OCI-LY7 (cell line): ENCODE measurements around the gene TRIP6. TPM values are rescaled to one million over a fixed set of nuclear protein-coding genes. Genes with fewer than 3 reads are reported as not detected.
"Not testable (repeated sequence)": the region's sequence is repeated elsewhere in the genome, so short reads cannot be mapped to it uniquely, and the experiment has no call there.

Source experiments
- BruUV-seq: library from RNA; stranded (reverse); fragments of 400-500 nt; replicated peaks from 2 replicates; lab custom pipeline; 2021; lab: Mats Ljungman, UMichigan
- CTCF ChIA-PET: fragments of 300-600 bp; sonication (Branson Sonifier 250); formaldehyde crosslinking; loops from one replicate; lab custom pipeline; 2022; ENCODE audit warnings: antibody characterized with exemption; ENCODE audit not compliant: unreplicated experiment; lab: Charles Lee
- POLR2A ChIA-PET: fragments of 300-600 bp; sonication (Branson Sonifier 250); formaldehyde crosslinking; loops from one replicate; lab custom pipeline; 2022; ENCODE audit warnings: antibody characterized with exemption; lab: Charles Lee
- DNase-seq: peaks from one replicate; pipeline ENCODE4 v3.0.0-alpha.2; 2015; ENCODE audit warnings: low spot score
- H2AFZ ChIP-seq: fragments of 200-600 bp; sonication (generic), shearing (Covaris generic); 2 replicates; pipeline ENCODE4 v1.6.1; 2014; ENCODE audit warnings: mild to moderate bottlenecking, antibody characterized with exemption, low read length, moderate library complexity
- H3K27ac ChIP-seq: fragments of 200-600 bp; sonication (generic); 2 replicates; pipeline ENCODE4 v1.5.1; 2014; ENCODE audit warnings: mixed run types, low read depth, mild to moderate bottlenecking, moderate library complexity, low read length, inconsistent platforms; ENCODE audit not compliant: poor library complexity, severe bottlenecking
- H3K36me3 ChIP-seq: fragments of 200-600 bp; sonication (generic); 2 replicates; pipeline ENCODE4 v1.6.1; 2014; ENCODE audit warnings: mild to moderate bottlenecking, antibody characterized with exemption, low read length, moderate library complexity, mixed read lengths; ENCODE audit not compliant: insufficient read depth
- H3K4me1 ChIP-seq: fragments of 200-600 bp; sonication (generic); 2 replicates; pipeline ENCODE4 v1.5.1; 2014; ENCODE audit warnings: mild to moderate bottlenecking, low read length; ENCODE audit not compliant: insufficient read depth, poor library complexity, severe bottlenecking
- H3K4me2 ChIP-seq: fragments of 200-600 bp; sonication (generic); 2 replicates; pipeline ENCODE4 v1.6.1; 2014; ENCODE audit warnings: mild to moderate bottlenecking, low read length
- H3K4me3 ChIP-seq: fragments of 200-600 bp; sonication (generic); 2 replicates; pipeline ENCODE4 v1.5.1; 2014; ENCODE audit warnings: mild to moderate bottlenecking, low read depth, low read length; ENCODE audit not compliant: poor library complexity, severe bottlenecking
- H3K79me2 ChIP-seq: fragments of 200-600 bp; sonication (generic); 2 replicates; pipeline ENCODE4 v1.6.1; 2016; ENCODE audit warnings: low read depth, mild to moderate bottlenecking, low read length, moderate library complexity, mixed read lengths; ENCODE audit not compliant: insufficient read depth
- H3K9me2 ChIP-seq: fragments of 200-600 bp; sonication (generic); 2 replicates; pipeline ENCODE4 v1.6.1; 2016; ENCODE audit warnings: mild to moderate bottlenecking, low read length, mixed read lengths; ENCODE audit not compliant: insufficient read depth
- H3K9me3 ChIP-seq: fragments of 200-600 bp; sonication (generic); 2 replicates; pipeline ENCODE4 v1.6.1; 2014; ENCODE audit warnings: mild to moderate bottlenecking, mixed run types, low read length, mixed read lengths
- H4K20me1 ChIP-seq: fragments of 200-600 bp; sonication (generic); 2 replicates; pipeline ENCODE4 v1.6.1; 2014; ENCODE audit warnings: mild to moderate bottlenecking, antibody characterized with exemption, low read length, moderate library complexity, mixed read lengths; ENCODE audit not compliant: insufficient read depth
- EZH2phosphoT487 ChIP-seq: fragments of 200-600 bp; sonication (generic); IDR thresholded peaks from 2 replicates; pipeline ENCODE4 v1.6.1; 2018; ENCODE audit warnings: low read depth, borderline replicate concordance, mild to moderate bottlenecking, mixed run types, antibody characterized with exemption, low read length, moderate library complexity, mixed read lengths
- intact Hi-C: fragments of 100-400 bp; cut with micrococcal nuclease; formaldehyde crosslinking; loops from one replicate; pipeline ENCODE4 v1.10.0; 2022; ENCODE audit not compliant: unreplicated experiment
- total RNA-seq, 2 experiments: library from RNA; depleted of rRNA in 1 of 2; stranded (reverse); fragments of >200 nt in 1 of 2; shearing (Covaris generic) in 1 of 2; gene quantifications; 2 replicates each; pipeline ENCODE4 v1.2.3, GENCODE V29; 2014 to 2022
- TF ChIP-seq, protein P1 (sequence below): fragments of 200-600 bp; sonication (generic); conservative IDR thresholded peaks from 2 replicates; pipeline ENCODE4 v1.5.1; 2014; ENCODE audit warnings: mild to moderate bottlenecking, antibody characterized with exemption, low read length, moderate library complexity, mixed read lengths

TRIP6 gene
- total RNA-seq, 2 experiments from 2014 or later: 3.1 to 3.3 TPM

DNA sequence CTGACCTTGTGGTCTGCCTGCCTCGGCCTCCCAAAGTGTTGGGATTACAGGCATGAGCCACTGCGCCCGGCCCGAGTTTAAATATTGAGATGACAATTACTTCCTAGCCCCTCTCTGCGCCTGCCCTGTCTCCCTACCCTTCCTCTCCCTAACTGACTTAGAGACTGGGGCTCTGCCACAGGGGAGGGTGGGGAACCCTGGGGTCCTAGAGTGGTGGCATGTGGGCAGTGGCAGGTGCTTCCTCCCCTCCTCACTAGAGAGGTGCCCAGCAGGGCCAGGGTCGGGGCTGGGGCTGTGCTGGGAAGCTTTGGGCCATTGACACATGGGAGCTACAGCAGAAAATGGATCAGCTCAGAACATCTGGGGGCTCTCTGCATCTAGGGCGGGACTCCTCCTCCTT is 35.5 kb downstream of the TRIP6 start:
- DNase-seq: no peak
- intact Hi-C loops: no loop called here
- Histone ChIP-seq H3K27ac (no peak overlapping the region), H2AFZ (no peak overlapping the region), H4K20me1 (no peaks in the 10 kb centered on the region), H3K9me3 (no peaks in the 10 kb centered on the region), H3K79me2 (no peaks in the 10 kb centered on the region), H3K4me1 (no peaks in the 10 kb centered on the region), H3K9me2 (no peaks in the 10 kb centered on the region), H3K4me3 (no peak overlapping the region), H3K4me2 (no peak overlapping the region), H3K36me3 (no peaks in the 10 kb centered on the region)
- ChIA-PET POLR2A (no interaction called here), CTCF (no interaction called here)
- no TSS peak for BruUV-seq
- TF ChIP-seq EZH2phosphoT487: no peak
- TF ChIP-seq, protein P1, sequence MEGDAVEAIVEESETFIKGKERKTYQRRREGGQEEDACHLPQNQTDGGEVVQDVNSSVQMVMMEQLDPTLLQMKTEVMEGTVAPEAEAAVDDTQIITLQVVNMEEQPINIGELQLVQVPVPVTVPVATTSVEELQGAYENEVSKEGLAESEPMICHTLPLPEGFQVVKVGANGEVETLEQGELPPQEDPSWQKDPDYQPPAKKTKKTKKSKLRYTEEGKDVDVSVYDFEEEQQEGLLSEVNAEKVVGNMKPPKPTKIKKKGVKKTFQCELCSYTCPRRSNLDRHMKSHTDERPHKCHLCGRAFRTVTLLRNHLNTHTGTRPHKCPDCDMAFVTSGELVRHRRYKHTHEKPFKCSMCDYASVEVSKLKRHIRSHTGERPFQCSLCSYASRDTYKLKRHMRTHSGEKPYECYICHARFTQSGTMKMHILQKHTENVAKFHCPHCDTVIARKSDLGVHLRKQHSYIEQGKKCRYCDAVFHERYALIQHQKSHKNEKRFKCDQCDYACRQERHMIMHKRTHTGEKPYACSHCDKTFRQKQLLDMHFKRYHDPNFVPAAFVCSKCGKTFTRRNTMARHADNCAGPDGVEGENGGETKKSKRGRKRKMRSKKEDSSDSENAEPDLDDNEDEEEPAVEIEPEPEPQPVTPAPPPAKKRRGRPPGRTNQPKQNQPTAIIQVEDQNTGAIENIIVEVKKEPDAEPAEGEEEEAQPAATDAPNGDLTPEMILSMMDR: no peak

DNA sequence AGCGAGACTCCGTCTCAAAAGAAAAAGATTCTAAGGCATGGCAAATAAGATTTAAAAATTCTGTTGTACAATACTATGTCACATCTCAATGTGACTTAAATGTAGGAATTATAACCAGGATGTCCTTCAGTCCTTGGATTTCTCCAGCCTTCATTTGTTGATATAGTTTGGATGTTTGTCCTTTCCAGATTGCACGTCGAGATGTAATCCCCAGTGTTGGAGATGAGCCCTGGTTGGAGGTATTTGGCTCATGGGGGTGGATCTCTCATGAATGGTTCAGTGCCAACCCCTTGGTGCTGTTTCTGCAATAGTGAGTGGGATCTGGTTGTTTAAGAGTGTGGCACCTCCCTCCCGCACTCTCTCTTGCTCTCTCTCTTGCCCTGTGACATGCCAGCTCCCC is 41.3 kb downstream of the TRIP6 start:
- no peak for DNase-seq
- Histone ChIP-seq H3K4me2 (no peak overlapping the region), H3K27ac (no peak overlapping the region), H3K9me2 (no peaks in the 10 kb centered on the region), H3K36me3 (no peaks in the 10 kb centered on the region), H2AFZ (no peak overlapping the region), H4K20me1 (no peaks in the 10 kb centered on the region), H3K4me3 (no peak overlapping the region), H3K9me3 (no peaks in the 10 kb centered on the region), H3K4me1 (no peaks in the 10 kb centered on the region), H3K79me2 (no peaks in the 10 kb centered on the region)
- BruUV-seq: no TSS peak
- ChIA-PET POLR2A (no interaction called here), CTCF (no interaction called here)
- TF ChIP-seq, protein P1: no peak
- TF ChIP-seq EZH2phosphoT487: no peak
- intact Hi-C loops: no loop called here

DNA sequence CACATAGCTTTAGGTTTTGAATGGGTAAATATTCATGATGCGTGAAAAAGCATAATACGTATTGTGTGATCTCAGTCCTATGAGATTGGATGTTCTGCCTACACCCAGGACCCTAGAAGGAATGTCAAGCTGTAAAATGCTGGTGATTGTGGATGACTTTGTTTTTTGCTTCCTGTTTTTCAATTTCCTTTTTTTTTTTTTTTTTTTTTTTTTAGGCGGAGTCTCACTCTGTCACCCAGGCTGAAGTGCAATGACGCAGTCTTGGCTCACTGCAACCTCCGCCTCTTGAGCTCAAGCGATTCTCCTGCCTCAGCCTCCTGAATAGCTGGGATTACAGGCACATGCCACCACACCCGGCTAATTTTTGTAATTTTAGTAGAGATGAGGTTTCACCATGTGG is 43.3 kb downstream of the TRIP6 start:
- H4K20me1 ChIP-seq, H3K36me3 ChIP-seq, H3K9me3 ChIP-seq, H3K79me2 ChIP-seq, BruUV-seq, H3K27ac ChIP-seq, DNase-seq, intact Hi-C loops, H3K4me1 ChIP-seq, H2AFZ ChIP-seq, H3K4me2 ChIP-seq, H3K9me2 ChIP-seq, H3K4me3 ChIP-seq, CTCF ChIA-PET: not testable (repeated sequence)
- POLR2A ChIA-PET: interaction anchor here (0.6 to 1.2 kb wide), 3 partner anchors 30 to 1962 kb away, joined by 3 to 8 read pairs (median 3); no protein-coding TSS in a partner anchor
